Renal pelvis (tissue), 4 donors: ENCODE data around the gene ABTB2. TPM values are rescaled to one million over a fixed set of nuclear protein-coding genes. Genes with fewer than 3 reads are reported as not detected.

ENCODE experiments used
- DNase-seq: peaks from one replicate; pipeline ENCODE4 v3.0.0-alpha.2; 2013
- polyA plus RNA-seq, 3 donors: library from polyadenylated mRNA; unstranded; fragments of 120-200 nt; gene quantifications; one replicate each; pipeline ENCODE4 v1.2.1, GENCODE V29; 2013; ENCODE audit not compliant: insufficient read length in 3 of 3

ABTB2 gene
- polyA plus RNA-seq, 3 donors: 8.1 to 10.4 (median 9.1) TPM

DNA sequence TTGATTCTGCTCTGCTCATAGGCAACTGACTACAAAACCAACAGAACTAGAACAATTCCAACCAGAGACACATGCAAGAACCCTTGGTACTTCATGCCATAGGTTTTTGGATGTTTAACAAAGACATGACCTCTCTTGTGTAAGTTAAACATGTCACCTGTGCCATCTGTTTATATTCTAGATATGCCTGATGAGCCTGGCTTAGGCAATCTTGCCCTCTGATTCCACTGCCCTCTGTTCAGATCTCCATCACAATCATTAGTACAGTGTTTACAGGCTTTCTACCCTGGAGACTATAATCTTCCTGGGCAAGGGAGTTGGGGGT lies 40.8 kb downstream of the ABTB2 start:
- no peak for DNase-seq

DNA sequence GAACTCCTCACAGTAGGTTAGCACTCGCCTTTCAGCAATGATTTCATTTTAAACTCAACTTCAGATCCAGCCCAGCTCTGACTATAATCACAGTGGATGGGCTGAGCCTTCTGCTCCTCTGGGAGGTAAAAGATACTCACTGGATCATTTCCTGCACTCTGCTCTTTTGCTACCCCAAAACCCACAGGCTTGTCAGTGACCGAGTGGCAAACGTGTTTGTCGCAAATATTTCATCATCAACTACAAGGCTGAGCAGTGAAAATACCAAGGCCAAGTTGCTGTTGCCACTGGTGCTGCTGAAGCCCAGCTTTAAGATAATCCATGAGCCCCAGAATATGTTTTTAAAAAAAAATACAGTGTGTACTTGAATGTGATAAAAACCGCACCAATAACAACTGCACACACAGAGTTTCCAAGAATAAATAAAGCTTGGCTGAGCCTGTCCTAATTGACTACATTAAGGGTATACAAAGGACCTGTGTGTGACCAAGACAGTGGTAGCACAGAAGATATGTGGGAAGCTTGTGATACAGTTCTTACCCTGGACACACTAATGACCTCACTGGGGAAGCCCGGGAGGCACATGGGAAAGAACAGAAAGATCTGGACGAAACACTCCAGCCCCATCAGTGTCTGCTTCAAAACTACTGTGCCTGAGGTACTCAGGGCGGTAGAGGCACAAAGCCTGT lies 41.3 kb downstream of the ABTB2 start:
- DNase-seq: no peak

DNA sequence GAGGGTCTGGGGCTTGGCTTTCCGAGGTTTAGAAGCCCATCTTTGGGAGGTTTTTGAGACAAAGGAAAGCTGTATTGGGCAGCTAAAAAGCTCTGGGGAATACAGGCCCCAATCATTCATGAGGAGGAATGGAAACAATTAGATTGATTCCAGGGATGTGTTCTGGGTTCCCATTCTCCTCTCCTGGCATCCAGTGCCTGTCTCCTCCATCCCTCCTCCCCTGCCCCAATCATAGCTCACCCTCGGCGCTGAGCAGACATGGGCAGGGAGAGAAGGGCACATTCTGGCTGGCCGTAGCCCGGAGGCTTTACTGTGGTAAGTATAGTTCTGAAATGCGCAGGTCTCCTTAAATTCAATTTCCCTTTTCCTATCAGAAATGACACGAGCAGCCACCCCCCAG lies 42.4 kb downstream of the ABTB2 start:
- DNase-seq: no peak

DNA sequence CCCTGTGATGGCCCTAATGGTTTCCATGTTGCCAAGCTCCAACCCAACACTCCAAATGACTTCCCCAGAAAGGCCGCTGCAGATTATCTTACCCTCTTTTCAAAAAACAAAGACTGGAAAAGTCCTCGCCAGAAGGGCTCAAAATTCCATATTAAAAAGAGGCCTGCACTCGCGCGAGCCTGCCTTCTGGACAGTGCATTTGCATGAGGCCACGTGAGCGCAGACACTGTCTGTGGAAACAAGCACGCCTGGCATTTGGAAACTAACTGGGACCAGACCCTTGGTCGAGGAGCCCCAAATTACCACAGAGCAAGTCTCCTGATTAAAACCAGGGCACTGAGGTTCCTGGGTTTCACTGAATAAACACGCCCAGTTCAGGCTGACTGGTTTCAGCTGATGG lies 42.9 kb downstream of the ABTB2 start:
- no peak for DNase-seq

DNA sequence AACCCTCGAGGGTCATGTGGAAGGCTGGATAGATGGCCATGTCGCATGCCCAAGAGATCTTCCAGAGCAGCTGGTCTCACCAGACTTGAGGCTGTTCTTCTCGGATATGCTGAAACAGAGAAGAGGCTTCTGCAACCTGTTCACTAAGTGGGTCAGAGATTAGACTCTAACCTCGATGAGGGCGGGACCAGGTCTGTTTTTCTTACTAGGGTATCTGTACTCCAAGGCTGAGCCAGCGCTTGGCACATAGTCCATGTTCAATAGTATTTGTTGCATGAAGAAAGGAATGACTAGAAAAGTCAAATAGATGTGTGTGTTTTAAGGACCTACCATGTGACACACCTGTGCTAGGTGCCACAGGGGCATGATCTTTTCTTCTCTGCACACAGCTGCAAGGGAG lies 43.6 kb downstream of the ABTB2 start:
- DNase-seq: no peak

DNA sequence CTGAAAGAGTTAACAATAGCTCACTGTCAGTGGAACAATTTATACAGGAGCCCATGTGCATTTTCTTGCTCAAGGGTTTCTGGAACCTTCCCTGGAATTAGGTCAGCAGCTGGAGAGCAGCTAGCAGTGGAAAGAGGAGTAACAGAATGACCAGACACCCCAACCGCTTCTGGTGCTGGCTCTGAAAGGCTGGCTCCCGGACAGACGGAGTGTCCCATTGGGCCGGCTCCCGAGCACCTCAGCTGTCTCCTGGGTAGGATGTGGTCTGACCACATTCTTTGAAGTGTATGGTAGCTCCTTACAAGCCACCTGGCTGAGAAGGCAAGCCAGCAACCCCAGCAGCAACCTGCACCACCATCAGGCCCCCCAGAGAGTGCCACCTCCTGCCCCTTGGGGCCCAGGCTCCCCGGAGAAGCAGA lies 44.7 kb downstream of the ABTB2 start:
- DNase-seq: no peak

DNA sequence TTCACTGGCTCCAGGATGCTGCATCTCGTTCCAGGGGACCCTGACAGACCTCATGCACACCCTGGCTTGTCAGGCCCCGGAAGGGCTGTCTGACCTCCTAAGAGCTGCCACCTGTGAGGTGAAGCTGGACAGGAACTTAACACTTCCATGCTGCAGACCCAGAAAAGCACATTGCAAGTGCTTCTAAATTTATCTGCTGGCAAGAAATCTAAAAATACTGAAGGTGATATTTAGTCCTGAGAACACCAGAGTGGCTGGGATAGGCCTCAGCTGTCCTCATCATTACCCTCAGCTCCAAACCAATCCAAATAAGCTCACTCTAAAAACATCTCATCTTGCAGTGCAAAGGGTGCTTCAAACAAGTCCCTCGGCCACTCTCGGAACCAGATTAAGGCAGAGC lies 46.7 kb downstream of the ABTB2 start:
- DNase-seq: no peak

DNA sequence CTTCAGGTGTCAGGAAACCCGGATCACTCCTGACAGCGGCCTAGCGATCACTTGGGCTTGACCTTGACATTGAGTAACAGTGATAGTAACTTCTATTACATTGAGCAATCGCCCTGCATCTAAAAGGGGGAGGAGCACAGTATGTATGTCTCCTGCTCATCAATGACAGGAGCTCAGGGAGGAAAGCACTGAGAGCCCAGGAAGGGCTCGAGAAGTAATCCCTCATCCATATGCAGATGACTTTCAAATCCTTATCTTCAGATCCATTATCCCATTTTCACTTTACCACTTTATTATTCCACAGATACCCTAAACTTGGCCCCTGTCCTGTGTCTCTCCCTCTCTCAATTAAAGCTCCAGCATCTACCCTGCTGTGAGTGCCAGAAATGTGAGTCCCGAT lies 47.8 kb downstream of the ABTB2 start:
- DNase-seq: no peak

DNA sequence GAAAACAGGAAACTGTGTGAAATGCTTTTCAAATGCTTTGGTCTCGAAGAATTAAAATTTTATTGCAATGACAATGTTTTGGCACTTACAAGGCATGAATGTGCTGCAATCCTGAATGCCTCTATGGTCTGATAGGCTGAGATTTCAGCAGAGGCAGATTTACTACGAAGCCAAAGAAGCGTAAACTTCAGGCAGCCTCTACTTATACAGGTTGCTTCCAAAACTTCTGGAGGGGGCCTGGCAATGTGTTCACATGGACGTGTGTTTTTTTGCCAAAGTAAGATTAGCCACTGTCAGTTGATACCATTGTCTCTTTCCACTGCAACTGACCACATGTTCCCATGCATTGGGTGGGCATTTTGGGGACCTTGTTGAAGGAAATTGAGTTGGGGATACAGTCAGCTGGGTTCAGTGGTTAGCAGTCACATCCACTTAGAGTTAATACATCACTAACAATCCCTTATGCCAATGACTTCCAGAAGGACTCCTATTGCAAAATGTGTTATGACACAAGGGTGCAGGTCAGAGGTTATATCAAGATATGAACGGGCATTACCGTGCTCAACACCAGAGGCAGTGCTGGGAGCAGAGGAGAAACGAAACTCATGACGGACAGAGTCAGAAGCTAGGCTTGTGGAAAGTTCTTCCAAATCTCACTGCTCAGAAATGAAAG lies 48.8 kb downstream of the ABTB2 start:
- no peak for DNase-seq

DNA sequence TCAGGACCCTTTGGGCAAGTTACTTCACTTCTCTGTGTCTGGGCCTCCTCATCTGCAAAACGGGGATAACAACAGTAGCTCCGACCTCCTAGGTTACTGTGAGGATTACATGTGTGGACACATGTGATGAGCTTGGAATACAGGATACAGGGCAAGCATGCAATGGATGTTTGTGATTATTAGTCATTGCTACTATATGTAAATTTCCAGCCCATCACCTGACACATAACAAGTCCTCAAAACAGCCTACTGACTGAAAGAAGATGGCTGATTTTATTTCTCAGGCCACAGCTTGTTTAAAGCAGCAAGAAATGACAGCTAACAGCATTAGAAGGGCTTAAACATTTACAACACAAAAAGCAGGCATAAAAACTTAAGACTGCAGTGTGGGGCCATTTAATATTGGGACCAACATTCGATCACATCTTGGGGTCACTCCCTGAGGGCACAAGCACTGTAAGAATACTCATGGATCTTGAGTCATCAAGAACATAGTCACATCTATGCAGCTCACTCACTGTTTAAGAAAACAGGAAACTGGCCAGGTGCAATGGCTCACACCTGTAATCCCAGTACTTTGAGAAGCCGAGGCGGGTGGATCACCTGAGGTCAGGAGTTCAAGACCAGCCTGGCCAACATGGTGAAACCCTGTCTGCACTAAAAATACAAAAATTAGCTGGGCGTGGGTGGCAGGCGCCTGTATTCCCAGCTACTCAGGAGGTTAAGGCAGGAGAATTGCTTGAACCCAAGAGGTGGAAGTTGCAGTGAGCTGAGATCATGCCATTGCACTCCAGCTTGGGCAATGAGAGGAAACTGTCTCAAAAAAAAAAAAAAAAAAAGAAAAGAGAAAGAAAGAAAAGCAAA lies 49.5 kb downstream of the ABTB2 start:
- DNase-seq: no peak

DNA sequence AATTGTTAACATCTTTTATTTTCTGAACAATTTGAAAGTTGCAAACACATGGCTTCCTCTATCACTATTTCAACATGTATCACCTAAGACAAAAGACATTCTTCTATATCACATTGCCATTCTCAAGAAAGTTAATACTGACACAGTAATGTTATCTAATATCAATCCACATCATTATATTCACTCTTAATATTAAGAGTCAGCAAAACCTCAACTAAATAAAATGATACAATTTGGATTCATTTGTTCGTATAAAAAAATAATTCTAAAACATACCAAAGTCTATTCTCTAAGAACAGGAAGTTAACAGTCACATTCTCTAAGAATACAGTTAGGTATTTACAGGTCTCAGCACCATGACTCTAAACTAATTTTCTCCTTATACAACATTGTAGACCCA lies 52.0 kb downstream of the ABTB2 start:
- no peak for DNase-seq

DNA sequence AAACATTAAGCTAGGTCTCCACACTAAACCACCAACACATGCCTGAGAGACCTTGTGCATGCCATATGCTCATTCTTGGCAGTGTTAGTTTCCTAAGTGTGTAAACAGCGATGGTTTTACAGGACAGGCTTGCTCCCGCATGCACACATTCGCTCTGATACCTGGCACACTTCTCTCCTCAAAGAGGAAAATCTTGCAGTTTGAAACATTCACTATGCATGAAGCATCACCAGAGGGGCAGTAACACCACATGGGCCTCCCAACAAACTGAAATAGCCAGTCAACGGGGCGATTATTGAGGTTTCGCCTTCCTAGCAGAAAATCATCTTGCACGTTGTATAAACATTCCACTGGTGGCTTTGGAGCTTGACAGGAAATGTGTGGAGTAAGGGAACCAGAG lies 52.6 kb downstream of the ABTB2 start:
- DNase-seq: no peak

DNA sequence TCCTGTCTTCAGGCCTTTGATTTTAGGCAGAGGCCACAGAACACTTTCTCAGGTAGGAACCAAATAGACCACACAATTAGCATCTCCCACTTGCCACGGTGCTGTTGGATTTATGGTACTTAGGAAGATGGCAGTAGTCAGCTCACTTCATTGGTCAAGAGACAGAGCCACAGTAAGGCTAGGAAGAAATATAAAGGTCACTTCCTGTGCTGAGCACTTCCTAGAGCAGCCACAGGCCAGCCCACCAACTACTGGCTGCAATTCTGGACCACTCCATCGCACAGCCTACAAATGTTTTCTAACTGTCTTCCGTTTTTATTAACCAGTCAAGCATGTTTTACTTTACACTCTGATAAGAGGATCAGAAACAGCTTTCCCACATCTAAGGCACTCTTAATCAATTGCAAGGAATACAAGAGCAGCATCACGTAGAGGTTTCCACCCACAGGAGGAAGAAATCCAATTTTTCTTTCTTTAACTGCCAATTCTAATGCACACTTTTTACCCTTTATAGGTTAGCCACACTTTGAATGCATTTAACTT lies 54.7 kb downstream of the ABTB2 start:
- DNase-seq: no peak

DNA sequence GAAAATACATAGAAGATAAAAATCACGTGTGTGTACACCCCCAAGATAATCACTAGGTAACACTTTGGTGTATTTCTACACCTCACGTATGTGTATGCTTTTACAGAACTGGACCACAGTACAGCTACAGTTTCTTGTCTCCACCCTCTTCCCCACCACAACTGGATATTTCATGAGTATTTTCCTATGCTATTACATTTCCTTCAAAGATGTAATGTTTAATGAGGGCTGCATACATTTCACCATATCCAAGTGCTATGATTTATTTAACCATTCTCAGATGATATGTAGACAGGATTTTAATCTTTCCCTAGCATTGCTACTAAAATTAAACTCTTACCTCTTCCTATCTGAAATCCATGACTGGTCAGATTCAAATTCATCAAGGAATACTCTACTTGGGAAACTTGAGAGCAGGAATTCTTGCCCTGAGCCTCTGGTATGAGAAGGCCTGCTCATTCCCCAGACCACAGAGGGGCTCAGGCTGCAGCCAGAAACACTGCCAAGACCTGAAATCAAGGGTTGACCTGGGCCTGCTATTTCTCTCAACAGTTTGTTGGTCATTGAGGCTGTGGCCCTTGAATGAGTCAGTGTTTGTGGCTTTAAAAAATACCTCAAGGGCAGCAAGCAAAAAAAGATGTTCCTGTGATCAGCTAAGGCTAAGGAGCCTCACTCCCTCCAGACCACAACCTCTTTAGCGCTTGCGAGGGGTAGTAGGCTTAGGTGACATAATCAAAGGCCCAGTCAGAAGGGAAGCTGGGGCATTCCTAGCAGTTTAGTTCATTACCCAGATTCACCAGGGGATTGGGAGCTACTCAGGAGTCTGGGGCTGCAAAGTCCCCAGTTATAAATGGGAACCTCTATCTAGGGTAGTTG lies 55.5 kb downstream of the ABTB2 start:
- DNase-seq: no peak

DNA sequence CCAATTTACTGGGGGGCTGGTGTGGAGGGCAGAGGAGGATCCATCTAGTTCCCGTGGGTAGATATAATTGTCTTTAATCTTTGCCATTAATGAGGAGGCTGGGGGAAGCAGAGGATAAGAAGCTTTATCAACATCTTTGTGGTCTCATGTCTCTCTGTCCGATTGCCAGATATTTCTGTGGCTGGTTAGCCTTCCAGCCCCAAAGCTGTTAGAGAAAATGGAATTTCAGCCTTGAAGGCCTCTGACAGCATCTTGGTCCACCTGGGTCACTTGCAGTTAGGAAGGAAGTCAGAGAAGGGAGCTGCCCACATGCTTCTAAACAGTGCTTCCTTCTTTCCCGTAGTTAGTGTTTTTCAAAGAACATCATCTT lies 56.9 kb downstream of the ABTB2 start:
- no peak for DNase-seq

DNA sequence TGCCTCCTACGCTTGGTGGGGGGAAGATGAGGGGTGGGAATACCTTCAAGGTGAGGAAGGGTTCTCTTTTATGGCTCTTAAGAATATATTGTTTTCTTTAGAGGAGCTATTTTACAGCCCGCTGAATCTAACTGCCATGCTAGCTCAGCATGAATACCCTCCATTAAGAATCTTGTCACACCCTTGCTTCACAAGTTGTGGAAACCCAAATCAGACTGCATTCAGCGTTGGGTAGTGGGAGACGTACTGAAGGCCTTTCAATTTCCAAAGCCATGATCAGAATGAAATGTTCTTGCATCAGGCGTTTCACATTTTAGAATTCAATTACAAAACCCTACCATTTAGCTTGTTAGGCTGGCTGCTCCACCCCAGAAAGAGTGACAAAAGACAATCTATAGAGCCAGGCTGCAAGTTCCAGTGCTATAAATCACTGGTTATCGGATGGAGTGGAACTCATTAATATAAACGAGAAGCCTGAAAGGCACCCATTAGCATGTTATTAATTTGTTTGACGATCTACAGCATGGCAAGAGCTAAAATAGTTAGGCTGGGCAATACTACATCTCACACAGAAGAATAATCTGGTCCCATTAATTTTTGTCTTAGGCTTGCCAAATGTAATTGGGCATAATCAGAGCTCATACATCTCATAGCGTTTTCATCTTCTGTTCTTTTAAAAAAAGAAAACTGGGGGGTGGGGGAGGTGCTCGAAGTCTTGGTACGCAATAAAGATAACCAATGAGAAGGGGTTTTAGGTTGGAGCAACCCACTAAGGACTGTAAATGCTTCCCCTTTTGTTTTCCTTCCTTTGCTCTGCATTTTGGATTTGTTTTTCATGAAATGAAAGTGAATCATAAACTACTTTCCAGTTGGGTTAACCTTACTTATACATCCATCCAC lies 57.5 kb downstream of the ABTB2 start:
- no peak for DNase-seq

DNA sequence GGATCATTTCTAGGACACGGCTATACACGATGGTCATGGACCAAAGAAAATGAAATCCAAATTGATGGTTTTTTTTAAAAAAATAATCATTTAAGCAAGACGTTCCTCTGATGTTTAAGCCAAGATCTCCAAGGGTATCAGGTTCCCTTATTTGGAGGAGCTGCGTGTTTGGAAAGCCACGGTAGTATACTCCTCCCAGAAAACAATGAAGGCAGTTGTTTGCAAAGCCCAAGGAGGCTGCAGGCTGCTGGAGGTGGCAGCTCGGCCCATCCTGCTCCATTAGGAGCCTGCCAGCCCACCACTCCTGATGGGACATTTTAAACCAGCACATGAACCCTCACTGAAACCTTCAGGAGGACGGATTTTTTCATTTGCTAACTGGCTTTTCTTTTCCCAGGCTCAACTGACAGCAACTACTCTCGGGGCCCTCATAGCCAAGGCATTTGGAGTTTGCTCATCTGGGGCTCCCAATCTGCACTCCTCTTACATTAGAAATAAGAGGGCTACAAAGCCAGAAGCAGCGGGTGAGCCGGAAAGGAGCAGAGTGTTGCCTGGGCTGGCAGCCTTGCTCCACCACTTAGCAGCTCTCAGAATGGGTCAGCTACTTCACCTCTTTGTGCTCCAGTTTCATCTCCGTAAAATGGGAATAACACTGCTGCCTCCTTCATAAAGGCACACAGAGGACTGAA lies 58.4 kb downstream of the ABTB2 start:
- DNase-seq: no peak

DNA sequence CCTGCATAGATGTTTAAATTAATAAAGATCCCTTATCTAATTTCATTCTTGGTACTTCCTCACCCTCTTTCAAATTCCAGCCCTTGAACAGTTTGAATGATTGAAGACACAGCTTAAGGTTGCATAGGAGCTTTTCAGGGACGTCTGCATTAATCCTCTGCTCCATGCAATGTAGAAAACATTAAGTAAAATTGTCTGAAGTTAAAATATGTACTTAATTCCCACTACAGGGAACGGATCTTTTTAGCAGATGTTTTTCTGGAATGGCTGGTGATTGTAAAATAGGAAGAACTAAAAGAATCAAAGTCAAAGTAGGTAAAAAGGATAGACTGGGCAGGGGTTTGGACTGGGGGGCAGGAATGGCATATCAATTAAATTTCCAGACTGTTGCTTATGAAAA lies 58.9 kb downstream of the ABTB2 start:
- DNase-seq: no peak

DNA sequence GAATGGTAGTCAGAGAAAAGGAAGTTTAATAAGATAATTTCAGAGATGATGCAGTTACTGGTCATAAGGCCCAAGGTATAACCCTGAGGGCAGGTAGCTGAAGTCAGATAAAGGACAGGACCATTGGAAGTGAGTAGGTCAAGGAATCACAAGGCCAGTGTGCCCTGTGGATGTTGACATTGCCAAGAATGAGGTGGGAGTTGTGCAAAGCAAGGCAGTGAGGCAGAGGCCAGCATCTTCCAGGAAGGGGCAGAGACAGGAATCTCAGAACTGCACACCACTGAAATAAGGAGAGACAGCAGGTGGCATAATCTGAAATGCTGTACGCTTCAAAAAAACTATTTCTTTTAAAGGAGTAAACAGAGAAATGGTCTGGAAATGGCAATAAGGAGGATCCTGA lies 61.4 kb downstream of the ABTB2 start:
- DNase-seq: no peak

DNA sequence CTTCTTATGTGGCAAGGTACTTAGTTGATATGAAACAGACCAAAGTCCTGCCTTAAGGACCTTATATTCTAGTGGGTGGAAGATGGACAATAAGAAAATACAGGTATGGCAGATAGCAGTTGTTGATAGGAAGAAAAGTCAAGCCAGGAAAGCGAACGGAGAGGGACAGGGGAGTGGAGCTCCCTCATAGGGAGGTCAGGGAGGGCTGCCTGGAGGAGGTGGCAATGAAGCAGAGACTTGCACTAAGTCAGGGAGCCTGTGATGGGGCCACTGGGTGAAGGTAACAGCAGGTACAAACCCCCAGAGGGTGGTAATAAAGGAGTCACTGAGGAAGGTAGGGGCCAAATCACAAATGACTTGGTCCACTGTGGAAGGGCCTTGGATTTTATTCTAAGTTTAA lies 65.3 kb downstream of the ABTB2 start:
- DNase-seq: no peak
